GM18520 (cell line): ENCODE data around the gene DHX35.
"Not testable (repeated sequence)": the region's sequence is repeated elsewhere in the genome, so short reads cannot be mapped to it uniquely, and the experiment has no call there.

ENCODE experiments used
- ATAC-seq: cut with Tn5 transposase; IDR thresholded peaks from one replicate; pipeline ENCODE4 v1.9.1; 2021; ENCODE audit not compliant: unreplicated experiment

DHX35 gene

DNA sequence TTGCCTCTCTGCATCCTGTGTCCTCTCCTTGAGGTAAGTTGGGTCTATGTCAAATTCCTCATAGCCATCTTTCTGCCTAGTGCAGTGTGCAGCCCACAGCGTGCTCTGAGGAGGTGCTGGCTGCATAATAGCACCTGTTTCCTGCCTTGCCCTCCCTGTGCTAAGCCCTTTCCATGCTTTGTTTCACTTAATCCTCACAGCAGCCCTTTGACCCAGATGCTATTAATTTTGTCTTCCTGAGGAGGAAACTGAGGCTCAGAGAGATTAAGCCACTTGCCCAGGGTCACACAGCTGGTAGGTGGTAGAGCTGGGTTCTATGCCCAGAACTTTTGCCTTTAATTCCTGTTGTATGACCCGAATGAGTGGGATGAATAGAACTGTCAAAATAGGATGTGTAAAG lies 22.5 kb upstream of the DHX35 start:
- no peak for ATAC-seq

DNA sequence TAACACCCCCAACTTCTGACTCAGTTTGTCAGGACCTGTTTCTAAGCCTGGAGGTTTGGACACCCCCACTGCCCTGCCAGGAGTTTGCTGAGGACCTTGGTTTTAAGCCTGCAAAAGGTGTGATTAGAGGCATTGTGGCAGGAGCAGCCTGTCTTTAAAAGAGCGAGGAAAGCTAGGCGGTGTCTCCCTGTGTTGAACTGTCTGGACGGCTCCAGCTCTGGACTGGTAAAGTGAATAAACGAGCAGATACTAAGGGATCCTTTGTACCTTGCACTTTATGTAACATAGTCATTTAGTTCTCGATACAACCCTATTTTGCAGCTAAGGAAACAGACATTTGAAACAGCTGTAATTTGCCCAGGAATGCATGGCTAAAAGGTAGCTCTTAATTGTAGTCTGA lies 21.5 kb upstream of the DHX35 start:
- ATAC-seq, result no peak

DNA sequence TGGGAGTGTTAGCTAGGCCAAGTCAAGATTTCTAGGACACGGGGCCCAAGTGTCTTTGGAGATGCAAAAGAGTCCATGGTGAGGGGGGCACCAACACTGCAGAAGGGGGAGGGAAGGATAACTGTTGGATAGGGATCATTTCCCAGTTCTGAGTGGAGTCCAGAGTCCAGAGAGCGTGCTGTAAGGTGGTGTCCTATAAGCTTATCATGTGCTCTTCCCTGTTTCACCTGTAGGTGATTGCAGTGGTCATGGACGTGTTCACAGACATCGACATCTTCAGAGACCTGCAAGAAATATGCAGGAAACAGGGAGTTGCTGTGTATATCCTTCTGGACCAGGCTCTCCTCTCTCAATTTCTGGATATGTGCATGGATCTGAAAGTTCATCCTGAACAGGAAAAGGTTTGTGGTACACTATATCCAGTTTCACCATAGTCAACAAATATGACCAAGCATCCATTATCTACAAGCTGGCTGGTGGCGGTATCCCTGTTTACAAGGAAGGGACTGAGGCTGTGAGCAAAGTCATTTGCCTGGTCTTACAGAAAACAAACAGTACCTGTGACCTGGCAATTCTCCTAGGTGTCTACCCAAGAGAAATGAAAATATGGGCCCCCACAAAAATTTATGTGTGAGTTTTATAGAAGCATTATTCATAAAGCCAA lies 20.3 kb upstream of the DHX35 start:
- no peak for ATAC-seq

DNA sequence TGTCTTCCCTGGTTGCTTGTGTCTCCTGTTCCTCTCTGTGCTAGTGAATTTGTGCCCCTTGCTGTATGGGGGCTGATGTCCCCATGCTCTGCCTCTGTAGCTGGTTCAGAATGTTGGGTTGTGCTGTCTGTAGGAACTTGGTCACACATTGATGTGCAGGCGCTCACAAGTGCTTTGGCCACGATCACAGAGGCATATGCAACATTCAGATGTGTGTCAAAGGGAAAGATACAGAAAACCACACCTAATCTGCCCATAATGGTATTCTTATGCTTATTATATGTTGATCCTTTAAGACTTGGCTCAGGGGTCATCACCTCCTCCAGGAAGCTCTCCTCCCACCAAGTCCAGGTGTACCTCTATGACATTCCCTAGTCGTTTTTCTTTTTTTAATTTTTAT lies 17.1 kb upstream of the DHX35 start:
- no peak for ATAC-seq

DNA sequence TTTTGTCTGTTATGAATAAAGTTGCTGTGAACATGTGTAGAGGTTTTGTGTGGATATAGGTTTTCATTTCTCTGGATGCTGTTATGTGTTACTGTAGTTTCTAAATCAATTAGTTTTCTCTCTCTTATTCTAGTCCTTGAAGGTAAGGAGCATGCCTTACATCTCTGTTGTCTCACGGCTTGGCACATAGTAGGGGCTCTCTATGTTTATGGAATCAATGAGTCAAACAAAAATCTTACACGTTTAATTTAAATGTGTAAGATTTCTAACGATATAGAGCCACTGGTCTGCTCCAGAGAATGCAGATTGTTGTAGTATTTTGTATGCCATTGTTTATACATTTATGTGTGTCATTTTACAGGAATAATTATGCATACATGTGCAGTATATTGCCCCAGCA lies 15.3 kb upstream of the DHX35 start:
- ATAC-seq, result no peak

DNA sequence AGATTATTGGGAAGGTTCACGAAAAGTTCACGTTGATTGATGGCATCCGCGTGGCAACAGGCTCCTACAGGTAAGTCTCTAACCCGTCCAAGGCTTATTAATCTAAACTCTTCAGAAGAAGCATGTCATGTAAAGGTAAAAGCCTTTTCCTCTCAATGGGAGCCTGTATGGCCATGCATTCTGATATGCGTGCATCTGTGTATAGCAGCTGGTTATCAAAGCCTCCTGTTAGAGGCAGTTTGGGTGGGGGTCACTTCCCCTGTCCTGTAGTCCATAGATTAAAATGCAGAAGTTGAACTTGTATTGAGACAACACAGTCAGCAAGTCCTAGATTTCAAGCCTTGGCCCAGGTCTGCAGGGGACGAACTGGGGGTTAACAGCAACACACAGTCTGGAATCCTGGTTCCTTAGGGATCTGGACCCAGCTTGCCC lies 14.2 kb upstream of the DHX35 start:
- no peak for ATAC-seq

DNA sequence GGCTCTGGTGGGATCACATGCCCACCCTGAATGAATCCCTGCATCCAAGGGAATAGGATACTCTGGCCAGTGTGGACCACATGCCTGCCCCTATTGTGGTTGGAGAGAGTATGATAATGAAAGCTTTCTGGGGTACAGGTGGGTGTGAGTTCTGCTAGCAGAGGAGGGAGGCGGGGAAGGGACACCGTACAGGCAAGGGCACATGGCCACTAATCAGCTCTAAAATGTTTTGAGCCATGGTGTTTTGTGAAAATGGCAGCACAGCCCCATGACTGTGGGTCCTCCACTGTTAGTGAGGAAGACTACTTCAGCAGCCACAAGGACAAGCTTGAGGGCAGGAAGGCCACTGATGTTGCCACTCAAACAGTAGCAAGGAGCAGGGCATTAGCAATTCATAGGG lies 11.9 kb upstream of the DHX35 start:
- no peak for ATAC-seq

DNA sequence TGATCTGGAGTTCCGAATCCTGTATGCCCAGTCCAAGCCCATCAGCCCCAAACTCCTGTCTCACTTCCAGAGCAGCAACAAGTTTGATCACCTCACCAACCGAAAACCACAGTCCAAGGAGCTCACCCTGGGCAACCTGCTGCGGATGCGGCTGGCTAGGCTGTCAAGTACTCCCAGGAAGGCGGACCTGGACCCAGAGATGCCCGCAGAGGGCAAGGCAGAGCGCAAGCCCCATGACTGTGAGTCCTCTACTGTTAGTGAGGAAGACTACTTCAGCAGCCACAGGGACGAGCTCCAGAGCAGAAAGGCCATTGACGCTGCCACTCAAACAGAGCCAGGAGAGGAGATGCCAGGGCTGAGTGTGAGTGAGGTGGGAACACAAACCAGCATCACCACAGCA lies 10.5 kb upstream of the DHX35 start:
- ATAC-seq, result no peak

DNA sequence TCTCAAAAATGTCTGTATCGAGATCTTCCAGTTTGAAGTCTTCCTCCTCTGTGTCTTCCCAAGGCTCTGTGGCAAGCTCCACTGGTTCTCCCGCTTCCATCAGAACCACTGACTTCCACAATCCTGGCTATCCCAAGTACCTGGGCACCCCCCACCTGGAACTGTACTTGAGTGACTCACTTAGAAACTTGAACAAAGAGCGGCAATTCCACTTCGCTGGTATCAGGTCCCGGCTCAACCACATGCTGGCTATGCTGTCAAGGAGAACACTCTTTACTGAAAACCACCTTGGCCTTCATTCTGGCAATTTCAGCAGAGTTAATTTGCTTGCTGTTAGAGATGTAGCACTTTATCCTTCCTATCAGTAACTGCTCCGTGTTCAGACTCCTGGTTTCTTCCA lies 10.0 kb upstream of the DHX35 start:
- no peak for ATAC-seq

DNA sequence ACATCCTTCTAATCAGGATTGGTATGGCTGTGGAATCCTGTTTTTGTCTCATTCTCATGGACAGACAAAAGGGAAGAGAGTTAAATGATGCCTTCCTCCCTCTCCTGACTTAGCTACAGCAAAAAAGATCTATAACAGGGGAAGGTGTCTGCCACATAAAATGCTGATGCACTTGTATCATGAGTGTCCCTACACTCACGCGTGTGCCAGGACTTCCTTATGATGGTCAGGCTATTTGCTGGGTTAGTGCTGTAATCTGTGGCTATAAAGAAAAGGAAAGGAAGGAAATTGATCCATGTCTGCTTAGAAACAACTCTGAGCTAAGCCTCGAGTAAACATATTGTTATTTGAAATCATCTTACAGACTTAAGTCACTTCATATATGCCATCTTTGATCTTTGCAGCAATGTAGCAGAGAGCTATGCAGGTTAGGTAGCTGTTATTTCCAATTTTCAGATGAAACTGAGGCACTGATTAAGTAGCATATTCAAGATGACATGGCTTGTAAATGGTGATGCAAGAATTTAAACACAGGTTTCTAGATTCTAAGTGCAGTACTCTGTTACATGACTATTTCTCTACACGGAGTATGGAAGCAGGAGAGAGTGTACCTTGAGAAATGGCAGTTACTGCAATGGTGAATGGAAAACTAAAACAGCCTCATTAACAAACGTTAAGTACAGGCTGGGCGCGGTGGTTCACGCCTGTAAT lies 8.4 kb upstream of the DHX35 start:
- no peak for ATAC-seq

DNA sequence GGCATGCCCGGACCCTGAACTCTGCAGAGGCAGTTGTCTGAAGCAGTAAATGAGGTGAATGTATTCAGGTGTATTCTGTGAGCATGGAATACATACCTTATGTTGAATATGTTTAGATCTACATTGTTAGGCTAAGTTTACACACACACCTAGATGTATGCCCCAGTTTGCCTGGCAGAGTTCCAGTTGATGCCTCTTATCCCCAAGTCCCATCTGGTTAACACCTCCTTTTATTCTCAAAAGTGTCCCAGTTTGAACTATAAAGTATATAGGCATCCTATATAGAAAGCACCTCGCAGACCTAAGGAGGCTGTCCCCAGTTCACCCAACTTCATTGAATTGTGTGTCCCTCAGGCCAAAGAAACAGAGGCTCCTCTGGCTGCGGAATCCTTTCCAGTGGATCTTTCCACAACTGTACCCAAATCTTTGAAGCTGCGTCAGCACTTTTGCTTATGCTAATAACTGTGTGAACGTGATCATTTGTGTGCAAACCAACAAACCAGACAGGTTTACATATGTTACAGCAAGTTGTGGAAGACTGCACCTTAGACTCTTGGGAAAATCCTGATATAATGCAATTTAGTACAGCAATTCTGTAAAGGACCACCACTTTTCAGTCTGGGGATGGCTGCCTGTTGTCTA lies 4.8 kb upstream of the DHX35 start:
- ATAC-seq, result no peak

DNA sequence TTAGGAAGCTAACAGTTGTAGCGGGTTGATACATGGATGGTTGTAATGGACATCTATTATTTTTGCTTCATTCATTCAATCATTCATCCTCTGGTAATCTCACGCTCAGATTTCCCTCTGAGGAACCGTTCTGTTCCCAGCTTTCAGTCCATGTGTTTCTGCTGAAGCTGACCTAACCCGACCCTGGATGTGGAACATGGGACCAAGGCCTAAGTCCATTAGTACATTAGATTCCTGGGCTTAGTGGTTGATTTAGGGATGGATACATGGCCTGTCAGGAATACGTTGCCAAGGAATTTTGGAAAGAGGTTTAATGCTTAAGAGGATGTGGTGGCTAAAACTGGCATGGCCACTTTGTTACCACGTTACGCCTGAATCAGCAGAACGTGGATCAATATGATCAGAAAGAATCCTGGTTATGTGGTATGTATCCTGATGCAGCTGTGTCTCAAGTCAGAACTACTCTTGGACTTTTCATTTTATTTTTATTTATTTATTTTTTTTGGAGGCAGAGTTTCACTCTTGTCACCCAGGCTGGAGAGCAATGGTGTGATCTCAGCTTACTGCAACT lies 4.1 kb upstream of the DHX35 start:
- no peak for ATAC-seq

DNA sequence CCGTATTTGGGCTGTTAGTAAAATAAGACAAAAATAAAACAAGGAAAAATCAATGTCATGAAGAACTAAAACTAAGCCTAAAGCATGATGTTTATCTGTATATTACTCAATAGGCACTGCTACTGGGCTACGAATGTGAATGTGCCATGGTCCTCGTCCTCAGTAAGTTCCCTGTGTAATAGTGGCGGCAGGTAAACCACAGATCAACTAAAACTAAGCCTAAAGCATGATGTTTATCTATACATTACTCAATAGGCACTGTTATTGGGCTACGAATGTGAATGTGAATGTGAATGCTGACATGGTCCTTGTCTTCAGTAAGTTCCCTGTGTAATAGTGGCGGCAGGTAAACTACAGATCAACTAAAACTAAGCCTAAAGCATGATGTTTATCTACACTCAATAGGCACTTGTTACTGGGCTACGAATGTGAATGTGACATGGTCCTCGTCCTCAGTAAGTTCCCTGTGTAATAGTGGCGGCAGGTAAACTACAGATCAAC lies 1.9 kb upstream of the DHX35 start:
- not testable (repeated sequence) for ATAC-seq

DNA sequence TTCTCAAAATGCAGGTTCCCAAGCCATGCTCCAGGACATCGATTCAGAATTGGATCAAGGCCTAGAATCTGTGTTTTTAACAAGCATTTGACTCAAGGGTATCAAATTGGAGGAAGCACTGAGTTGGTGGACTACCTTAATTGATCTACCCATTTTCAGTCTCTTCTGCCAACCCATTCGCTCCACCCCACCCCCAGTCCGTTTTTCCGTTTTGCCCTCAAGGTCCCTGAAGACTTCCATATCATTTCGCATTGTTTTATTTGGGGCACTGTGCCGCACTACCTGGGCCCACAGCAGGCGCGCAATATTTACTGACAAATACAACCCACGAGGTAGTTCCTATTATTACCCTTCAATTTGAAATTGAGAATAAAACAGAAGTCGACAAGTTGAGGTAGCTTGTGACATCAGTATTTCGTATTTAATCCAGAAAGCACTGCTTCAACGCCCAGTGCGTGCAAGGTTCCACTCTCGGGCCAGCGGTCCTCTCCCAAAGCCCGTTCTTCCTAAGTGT lies 557 bp upstream of the DHX35 start:
- no peak for ATAC-seq

DNA sequence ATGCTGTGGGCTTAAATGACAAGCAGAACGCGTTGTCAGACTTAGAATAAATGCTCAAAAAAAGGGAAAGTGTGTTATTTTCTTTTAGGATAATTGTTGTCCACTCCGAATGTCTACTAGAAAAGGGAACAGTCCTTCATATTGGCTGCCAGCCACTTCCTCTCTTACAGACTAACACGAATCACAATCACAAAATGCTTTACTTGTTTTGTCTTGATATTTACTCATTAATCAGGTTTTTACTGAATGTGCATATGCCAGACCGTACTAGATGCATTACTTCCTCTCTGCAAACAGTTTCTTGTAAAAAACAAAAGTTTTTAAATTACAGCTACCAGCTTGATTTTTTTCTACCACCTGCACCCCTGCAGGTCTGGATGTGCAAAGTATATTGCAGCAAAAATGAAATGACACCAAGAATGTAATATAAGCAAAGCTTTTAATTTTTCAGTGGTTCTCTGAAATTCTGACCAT lies 821 bp downstream of the DHX35 start:
- ATAC-seq, result no peak

DNA sequence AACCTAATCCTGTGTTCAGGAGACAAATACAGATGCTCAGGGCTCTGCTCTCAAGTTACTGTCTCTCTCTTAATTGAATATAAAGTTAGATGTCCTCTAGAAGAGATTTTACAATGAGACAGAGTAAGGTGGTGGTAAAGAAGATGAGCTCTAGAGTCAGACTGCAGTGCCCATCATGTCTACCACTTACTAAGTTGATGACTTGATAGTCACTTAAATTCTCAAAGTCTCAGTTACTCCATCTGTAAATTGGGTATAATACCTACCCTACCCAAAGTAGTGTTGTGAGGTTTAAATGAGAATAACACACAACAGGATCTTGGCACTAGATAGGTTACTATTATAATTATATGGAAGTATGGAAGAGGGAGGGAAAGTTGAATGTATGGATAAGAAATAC lies 1.6 kb downstream of the DHX35 start:
- ATAC-seq, result no peak

DNA sequence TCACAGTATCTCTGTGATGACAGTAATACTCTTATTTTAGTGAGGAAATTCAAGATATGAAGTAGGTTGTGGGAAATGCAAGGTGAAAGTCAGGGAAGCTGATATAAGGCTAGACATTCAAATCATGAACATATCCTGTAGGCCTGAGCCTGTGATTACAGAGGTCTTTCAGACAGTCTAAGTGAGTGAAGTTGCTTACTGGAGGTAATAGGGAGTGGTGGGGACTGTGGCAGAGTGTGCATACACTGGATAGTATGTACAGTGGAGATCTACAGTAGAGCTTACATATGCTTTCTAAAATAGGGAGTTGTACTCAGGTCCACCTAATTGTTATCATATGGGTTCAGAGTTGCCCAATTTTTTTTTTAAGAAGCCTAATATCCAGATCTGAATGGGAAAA lies 3.1 kb downstream of the DHX35 start:
- ATAC-seq, result no peak

DNA sequence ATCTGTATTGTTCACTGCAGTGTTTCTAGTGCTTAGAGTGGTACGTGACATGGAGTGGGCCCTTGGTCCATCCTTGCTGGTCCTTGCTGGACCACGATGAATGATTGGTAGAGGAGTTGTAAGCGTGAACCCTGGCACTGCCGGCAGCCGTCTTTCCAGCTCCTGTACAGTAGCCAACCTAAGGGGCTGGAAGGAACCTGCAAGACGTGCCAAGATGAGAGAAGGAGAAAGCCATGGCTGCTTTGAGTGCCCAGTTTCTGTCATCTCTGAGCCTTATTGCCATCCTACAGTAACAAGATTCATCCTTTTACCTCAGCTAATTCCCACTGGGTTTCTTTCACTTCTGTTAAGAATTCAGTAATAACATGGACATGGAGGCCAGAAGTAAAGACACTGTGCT lies 5.9 kb downstream of the DHX35 start:
- ATAC-seq, result no peak

DNA sequence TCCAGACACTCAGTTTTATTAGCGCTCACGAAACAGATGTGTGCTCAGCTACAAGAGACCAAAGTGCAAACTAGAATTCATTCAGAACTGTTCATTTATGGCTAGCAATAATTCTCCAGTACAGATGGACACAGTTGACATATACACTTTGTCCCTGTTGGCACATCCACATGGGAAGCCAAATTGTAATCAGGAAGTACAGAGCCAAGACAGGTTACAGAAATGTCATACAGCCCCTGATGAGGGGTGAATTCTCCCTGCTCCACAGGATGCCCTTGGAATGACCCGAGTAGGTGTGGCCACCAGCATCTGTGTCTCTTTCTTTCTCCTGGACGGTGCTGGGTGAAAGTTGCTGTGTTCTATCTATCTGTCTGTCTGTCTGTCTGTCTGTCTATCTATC lies 7.6 kb downstream of the DHX35 start:
- ATAC-seq, result no peak

DNA sequence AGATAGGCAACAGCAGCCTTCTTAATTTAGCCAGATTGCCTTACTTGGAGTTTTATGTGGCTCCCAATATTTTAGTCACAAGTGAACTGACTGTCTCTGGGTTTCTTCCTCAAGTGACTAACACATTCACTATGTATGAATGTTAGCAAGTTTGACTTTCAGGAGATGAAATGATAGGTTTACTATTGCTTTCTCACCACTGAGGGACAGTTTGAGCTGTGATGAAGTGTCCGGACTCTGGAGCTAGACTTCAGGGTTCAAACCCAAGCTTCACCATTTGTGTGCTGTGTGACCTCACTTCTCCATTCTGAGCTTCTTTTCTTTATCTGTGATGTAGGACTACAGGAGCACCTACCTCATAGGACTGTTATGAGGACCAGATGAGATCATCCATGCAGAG lies 8.2 kb downstream of the DHX35 start:
- ATAC-seq, result no peak

DNA sequence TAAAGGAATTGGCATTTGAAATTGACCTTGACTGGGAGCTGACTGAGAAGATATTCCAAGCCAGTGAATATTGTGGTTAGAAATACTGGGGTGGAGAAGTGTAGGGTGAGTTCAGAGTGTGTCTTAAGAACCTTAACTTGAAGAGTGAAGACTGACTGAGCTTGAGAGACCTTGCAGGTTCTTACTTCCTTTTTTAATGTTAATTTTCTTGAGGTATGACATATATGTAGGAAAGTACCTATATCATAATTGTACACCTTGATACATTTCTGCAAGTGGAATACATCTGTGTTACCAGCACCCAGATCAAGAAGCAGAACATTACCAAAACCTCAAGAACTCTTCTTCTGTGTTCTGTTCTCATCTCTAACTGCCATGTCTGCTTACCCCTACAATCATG lies 11.0 kb downstream of the DHX35 start:
- no peak for ATAC-seq

DNA sequence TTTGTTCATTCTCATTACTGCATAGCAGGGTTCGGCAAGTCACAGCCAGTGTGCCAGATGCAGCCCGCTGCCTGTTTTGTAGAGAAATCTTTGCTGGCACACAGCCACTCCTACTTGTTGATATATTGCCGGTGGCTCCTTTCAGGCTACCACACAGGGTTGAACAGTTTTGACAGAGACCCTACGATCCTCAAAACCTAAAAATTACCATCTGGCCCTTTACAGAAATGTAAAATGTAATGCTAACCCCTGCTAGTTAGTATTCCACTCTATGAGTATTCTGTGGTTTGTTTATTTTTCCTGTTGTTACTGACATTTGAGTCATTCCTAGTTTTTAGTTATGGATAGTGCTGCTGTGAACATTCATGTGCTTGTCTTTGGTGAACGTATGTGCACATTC lies 11.5 kb downstream of the DHX35 start:
- ATAC-seq, result no peak
